SK-N-SH treated with all-trans-retinoic acid at 6 μM for 48 hours (cell line): ENCODE data around the gene ESM1.

Experiments
- ARNTL ChIP-seq: fragments of 450-650 bp; formaldehyde crosslinking; IDR thresholded peaks from 2 replicates; pipeline ENCODE4 v1.5.0; 2020; ENCODE audit warnings: low read depth, mild to moderate bottlenecking, moderate library complexity, borderline replicate concordance
- BACH2 ChIP-seq: fragments of 250-450 bp; sonication (Bioruptor Pico); IDR thresholded peaks from 2 replicates; pipeline ENCODE4 v1.9.0; 2021; ENCODE audit warnings: mild to moderate bottlenecking, borderline replicate concordance
- CREB5 ChIP-seq: fragments of 250-450 bp; sonication (Bioruptor Pico); IDR thresholded peaks from 2 replicates; pipeline ENCODE4 v1.5.1; 2020; ENCODE audit warnings: low read depth, mild to moderate bottlenecking, moderate library complexity
- PATZ1 ChIP-seq: fragments of 250-450 bp; sonication (Bioruptor Pico); IDR thresholded peaks from 2 replicates; pipeline ENCODE4 v1.8.0; 2020; ENCODE audit warnings: mild to moderate bottlenecking, moderate library complexity, borderline replicate concordance
- POU6F1 ChIP-seq: fragments of 250-450 bp; sonication (Bioruptor Pico); IDR thresholded peaks from 2 replicates; pipeline ENCODE4 v1.8.0; 2021; ENCODE audit warnings: low read depth, mild to moderate bottlenecking, moderate library complexity, borderline replicate concordance
- PPARA ChIP-seq: fragments of 250-450 bp; sonication (Bioruptor Pico); IDR thresholded peaks from 2 replicates; pipeline ENCODE4 v1.5.0; 2020; ENCODE audit warnings: mild to moderate bottlenecking, borderline replicate concordance
- RARB ChIP-seq: fragments of 250-450 bp; sonication (Bioruptor Pico); IDR thresholded peaks from 2 replicates; pipeline ENCODE4 v1.8.0; 2021; ENCODE audit warnings: mild to moderate bottlenecking, moderate library complexity
- TOX ChIP-seq: fragments of 250-450 bp; sonication (Bioruptor Pico); IDR thresholded peaks from 2 replicates; pipeline ENCODE4 v1.8.0; 2021; ENCODE audit warnings: mild to moderate bottlenecking, moderate library complexity, borderline replicate concordance
- ZFP3 ChIP-seq: fragments of 250-450 bp; sonication (Bioruptor Pico); IDR thresholded peaks from 2 replicates; pipeline ENCODE4 v1.5.0; 2020; ENCODE audit warnings: mild to moderate bottlenecking, moderate library complexity

GRCh38 chr5:54988218-54988617 is 2.8 kb upstream of the ESM1 start:
- TF ChIP-seq PPARA (CRISPR knock-in tag) (no peak), PATZ1 (CRISPR knock-in tag) (no peak), CREB5 (no peak), TOX (CRISPR knock-in tag) (no peak), ZFP3 (CRISPR knock-in tag) (no peak), POU6F1 (CRISPR knock-in tag) (no peak), RARB (CRISPR knock-in tag) (no peak), ARNTL (CRISPR knock-in tag) (no peak), BACH2 (CRISPR knock-in tag) (no peak)
